GM10248 (cell line): ENCODE results near the gene MAPKBP1.

ENCODE experiments used
- CTCF ChIA-PET: fragments of 300-600 bp; sonication (Branson Sonifier 250); formaldehyde crosslinking; extraction: SDS; loops from one replicate; lab custom pipeline; 2021; ENCODE audit warnings: antibody characterized with exemption; lab: Yijun Ruan, JAX
- POLR2A ChIA-PET: fragments of 350-650 bp; sonication (Branson Sonifier 250); formaldehyde crosslinking; extraction: SDS; loops from one replicate; lab custom pipeline; 2020; ENCODE audit warnings: antibody characterized with exemption; lab: Yijun Ruan, JAX
- DNase-seq: peaks from one replicate; pipeline ENCODE4 v3.0.0; 2012; ENCODE audit errors: extremely low spot score
- TF ChIP-seq, protein P1 (sequence below): IDR thresholded peaks from 2 replicates; pipeline ENCODE4 v1.5.1; 2012; ENCODE audit warnings: mild to moderate bottlenecking, low read depth; ENCODE audit errors: extremely low read depth, missing control alignments, control extremely low read depth

The MAPKBP1 gene

GRCh38 chr15:41856716-41857115, 82.4 kb downstream of the MAPKBP1 start:
- TF ChIP-seq, protein P1, sequence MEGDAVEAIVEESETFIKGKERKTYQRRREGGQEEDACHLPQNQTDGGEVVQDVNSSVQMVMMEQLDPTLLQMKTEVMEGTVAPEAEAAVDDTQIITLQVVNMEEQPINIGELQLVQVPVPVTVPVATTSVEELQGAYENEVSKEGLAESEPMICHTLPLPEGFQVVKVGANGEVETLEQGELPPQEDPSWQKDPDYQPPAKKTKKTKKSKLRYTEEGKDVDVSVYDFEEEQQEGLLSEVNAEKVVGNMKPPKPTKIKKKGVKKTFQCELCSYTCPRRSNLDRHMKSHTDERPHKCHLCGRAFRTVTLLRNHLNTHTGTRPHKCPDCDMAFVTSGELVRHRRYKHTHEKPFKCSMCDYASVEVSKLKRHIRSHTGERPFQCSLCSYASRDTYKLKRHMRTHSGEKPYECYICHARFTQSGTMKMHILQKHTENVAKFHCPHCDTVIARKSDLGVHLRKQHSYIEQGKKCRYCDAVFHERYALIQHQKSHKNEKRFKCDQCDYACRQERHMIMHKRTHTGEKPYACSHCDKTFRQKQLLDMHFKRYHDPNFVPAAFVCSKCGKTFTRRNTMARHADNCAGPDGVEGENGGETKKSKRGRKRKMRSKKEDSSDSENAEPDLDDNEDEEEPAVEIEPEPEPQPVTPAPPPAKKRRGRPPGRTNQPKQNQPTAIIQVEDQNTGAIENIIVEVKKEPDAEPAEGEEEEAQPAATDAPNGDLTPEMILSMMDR, result no peak
- CTCF ChIA-PET, result no interaction called here
- no peak for DNase-seq
- POLR2A ChIA-PET, result no interaction called here

- ChIA-PET POLR2A (no interaction called here), CTCF (no interaction called here)
- TF ChIP-seq, protein P1, result no peak
- no peak for DNase-seq
These were observed 83.0 kb downstream of the MAPKBP1 start for GRCh38 chr15:41857316-41857715.

DNA sequence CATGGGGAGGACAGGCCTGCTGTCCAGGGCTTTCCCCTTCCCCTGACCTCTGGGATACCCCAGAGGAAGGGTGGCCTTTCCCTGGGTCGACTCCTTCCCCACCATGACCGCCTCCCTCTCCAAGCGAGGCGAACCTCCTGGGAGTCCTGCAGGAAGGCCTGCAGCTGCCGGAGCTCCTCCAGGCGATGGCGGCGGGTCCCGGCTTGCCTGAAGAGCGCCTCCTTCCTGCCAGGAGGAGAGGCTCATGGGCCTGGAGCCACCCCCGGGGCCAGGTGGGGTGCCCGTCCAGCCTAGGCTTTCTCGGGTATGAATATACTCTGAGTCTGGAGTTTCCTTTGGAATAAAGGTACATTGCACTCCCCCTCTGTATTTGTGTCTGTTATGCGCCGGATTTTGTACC, 84.5 kb downstream of the MAPKBP1 start:
- CTCF ChIA-PET, result interaction anchor here (0.7 to 0.9 kb wide), 2 partner anchors 47 to 85 kb away, joined by 3 read pairs; partner anchors contain the start of gene MAPKBP1

GRCh38 chr15:41860049-41860828, 86.0 kb downstream of the MAPKBP1 start:
- CTCF ChIA-PET, result interaction anchor here (1.0 to 1.1 kb wide), 2 partner anchors 9 to 15 kb away, joined by 3 read pairs; no protein-coding TSS in a partner anchor
- POLR2A ChIA-PET, result no interaction called here
- DNase-seq, result no peak
- TF ChIP-seq, protein P1, result no peak

More for the DNA sequence above, 84.5 kb downstream of the MAPKBP1 start:
- TF ChIP-seq, protein P1, result no peak
- POLR2A ChIA-PET, result no interaction called here
- DNase-seq, result no peak

GRCh38 chr15:41861736-41862356, 87.6 kb downstream of the MAPKBP1 start:
- ChIA-PET CTCF (interaction anchor here (1.1 to 1.3 kb wide), 4 partner anchors 12 to 42 kb away, joined by 3 to 5 read pairs (median 3); no protein-coding TSS in a partner anchor), POLR2A (no interaction called here)
- TF ChIP-seq, protein P1, result no peak
- no peak for DNase-seq

DNA sequence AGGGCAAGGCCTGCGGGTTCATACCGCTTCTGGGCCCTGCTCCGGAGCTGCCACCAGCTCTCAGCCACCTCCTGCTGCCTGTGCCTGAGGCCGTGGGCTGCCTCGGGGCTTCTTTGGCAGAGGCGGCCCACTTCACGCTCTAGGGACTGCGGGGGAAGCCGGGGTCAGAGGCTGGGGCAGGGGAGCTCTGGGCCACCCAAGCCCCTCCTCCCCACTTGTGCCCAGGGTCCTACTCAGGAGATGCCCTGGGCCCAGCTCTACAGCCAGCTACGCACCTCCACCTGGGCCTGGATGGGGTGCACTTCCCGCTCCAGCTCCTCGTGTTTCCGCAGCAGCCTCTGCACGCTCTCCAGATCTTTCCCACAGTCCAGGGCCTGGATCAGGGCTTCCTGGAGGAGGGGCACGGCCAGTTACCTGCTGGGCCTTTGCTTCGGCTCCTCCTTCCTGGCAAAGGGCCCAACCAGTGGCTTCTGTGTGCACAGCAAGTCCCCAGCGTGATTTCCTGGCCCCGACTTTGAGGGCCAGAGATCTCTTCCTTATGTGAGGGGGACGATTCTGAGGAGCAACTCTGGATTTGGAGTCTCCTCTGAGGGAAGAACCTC, 88.3 kb downstream of the MAPKBP1 start:
- no peak for DNase-seq
- ChIA-PET CTCF (interaction anchor here (1.1 to 1.5 kb wide), 3 partner anchors 12 to 18 kb away, joined by 3 to 4 read pairs (median 3); no protein-coding TSS in a partner anchor), POLR2A (no interaction called here)
- TF ChIP-seq, protein P1, result no peak
